K562 (cell line): ENCODE results near the gene ATP6V0E1. TPM values are rescaled to one million over a fixed set of nuclear protein-coding genes. Genes with fewer than 3 reads are reported as not detected.
A peak's percentile ranks its signal among the peaks of the same experiment; 100 is the strongest.

Experiments used
- ATAC-seq: fragments of 200-7000 bp; cut with Tn5 transposase; 3 replicates; pipeline ENCODE4 v1.9.1; 2020; ENCODE audit warnings: moderate library complexity
- BruUV-seq: library from RNA; stranded (reverse); fragments of 400-500 nt; replicated peaks from 2 replicates; lab custom pipeline; 2021; lab: Mats Ljungman, UMichigan
- CTCF ChIA-PET: fragments of 300-600 bp; formaldehyde crosslinking; extraction: SDS; loops from one replicate; lab custom pipeline; 2021; ENCODE audit warnings: low intra/inter-chr PET ratio; lab: Yijun Ruan, JAX
- POLR2A ChIA-PET: fragments of 300-600, 350-650 bp; sonication (Branson Sonifier 250); formaldehyde crosslinking; extraction: SDS; loops from one replicate; lab custom pipeline; 2021; ENCODE audit warnings: antibody characterized with exemption, inconsistent platforms; lab: Yijun Ruan, JAX
- DNase-seq, 4 experiments: peaks; one replicate each; pipeline versions ENCODE4 v3.0.0 to v3.0.0-alpha.2; 2011 to 2018; ENCODE audit warnings: low spot score in 3 of 4, mixed read lengths in 3 of 4; ENCODE audit errors: extremely low read depth in 1 of 4
- FAIRE-seq: peaks from 2 replicates; lab custom pipeline; 2011; peaks lifted over from hg19 to GRCh38; lab: Jason Lieb, UNC
- H2AFZ ChIP-seq: 2 replicates; pipeline ENCODE4 v1.6.0; 2011; ENCODE audit warnings: low read depth, low read length, control low read depth, inconsistent platforms
- H3K27ac ChIP-seq: fragments of 200-600 bp; 3 replicates; pipeline ENCODE4 v1.8.0; 2011; ENCODE audit warnings: low read depth, mild to moderate bottlenecking, control low read depth, inconsistent platforms, low read length, moderate library complexity, mixed read lengths; ENCODE audit errors: extremely low read depth
- H3K27me3 ChIP-seq, 2 experiments: fragments of 300-600 bp in 1 of 2; 2 replicates in 1 of 2; 3 replicates in 1 of 2; pipeline versions ENCODE4 v1.6.0 to v1.8.0; 2011; ENCODE audit warnings: inconsistent platforms in 2 of 2, low read length in 2 of 2, mild to moderate bottlenecking in 1 of 2, mixed read lengths in 1 of 2, moderate library complexity in 1 of 2; ENCODE audit not compliant: control insufficient read depth in 2 of 2, insufficient read depth in 2 of 2
- H3K36me3 ChIP-seq: fragments of 300-600 bp; 3 replicates; pipeline ENCODE4 v1.8.0; 2011; ENCODE audit warnings: mild to moderate bottlenecking, low read length, inconsistent platforms; ENCODE audit not compliant: control insufficient read depth, insufficient read depth
- H3K4me1 ChIP-seq, 2 experiments: fragments of 200-600 bp in 1 of 2; replicated peaks in 1 of 2; 2 replicates in 1 of 2; 3 replicates in 1 of 2; pipeline versions ENCODE4 v1.5.1 to v1.8.0; 2011; ENCODE audit warnings: inconsistent platforms in 2 of 2, low read length in 2 of 2, mild to moderate bottlenecking in 1 of 2, mixed read lengths in 1 of 2, moderate library complexity in 1 of 2; ENCODE audit not compliant: control insufficient read depth in 2 of 2, insufficient read depth in 2 of 2
- H3K4me2 ChIP-seq: 2 replicates; pipeline ENCODE4 v1.6.1; 2011; ENCODE audit warnings: low read length, control low read depth, inconsistent platforms, mixed read lengths; ENCODE audit not compliant: insufficient read depth
- H3K4me3 ChIP-seq: fragments of 200-600 bp; sonication (generic), shearing (Covaris generic); 2 replicates; pipeline ENCODE4 v1.5.1; 2016; ENCODE audit warnings: control low read depth, inconsistent platforms
- H3K79me2 ChIP-seq: fragments of 200-600 bp; 3 replicates; pipeline ENCODE4 v1.8.0; 2011; ENCODE audit warnings: low read length, inconsistent platforms; ENCODE audit not compliant: control insufficient read depth, insufficient read depth
- H3K9ac ChIP-seq, 2 experiments: 2 replicates each; pipeline versions ENCODE4 v1.6.0 to v1.6.1; 2011; ENCODE audit warnings: low read depth in 2 of 2, low read length in 2 of 2, control low read depth in 1 of 2, inconsistent platforms in 1 of 2, mild to moderate bottlenecking in 1 of 2, mixed read lengths in 1 of 2; ENCODE audit not compliant: insufficient read depth in 1 of 2
- H3K9me1 ChIP-seq: one replicate; pipeline ENCODE4 v1.6.0; 2011; ENCODE audit warnings: inconsistent platforms, mild to moderate bottlenecking, low read length, moderate library complexity; ENCODE audit not compliant: control insufficient read depth, insufficient read depth
- H3K9me3 ChIP-seq: replicated peaks from 2 replicates; pipeline ENCODE4 v1.5.1; 2011; ENCODE audit warnings: low read depth, low read length, inconsistent platforms; ENCODE audit not compliant: control insufficient read depth, insufficient read depth
- H4K20me1 ChIP-seq: replicated peaks from 2 replicates; pipeline ENCODE4 v1.6.1; 2011; ENCODE audit warnings: low read length, inconsistent platforms, mixed read lengths; ENCODE audit not compliant: control insufficient read depth, insufficient read depth
- CBFA2T3 ChIP-seq: fragments of 450-650 bp; IDR thresholded peaks from 2 replicates; pipeline ENCODE4 v1.6.1; 2017
- ETV5 ChIP-seq: sonication (generic); formaldehyde crosslinking; IDR thresholded peaks from 2 replicates; pipeline ENCODE4 v1.4.0; 2020; ENCODE audit warnings: low read depth, mild to moderate bottlenecking, missing genetic modification reagents
- GATA2 ChIP-seq: sonication (generic); formaldehyde crosslinking; IDR thresholded peaks from 2 replicates; pipeline ENCODE4 v1.4.0; 2020; ENCODE audit warnings: mild to moderate bottlenecking, missing genetic modification reagents
- HOMEZ ChIP-seq: fragments of 250-450 bp; sonication (Bioruptor Pico); IDR thresholded peaks from 2 replicates; pipeline ENCODE4 v1.4.0; 2020; ENCODE audit warnings: mild to moderate bottlenecking, moderate library complexity
- MEF2A ChIP-seq: IDR thresholded peaks from 2 replicates; pipeline ENCODE4 v1.6.1; 2011; ENCODE audit warnings: low read depth, mild to moderate bottlenecking, low read length, moderate library complexity; ENCODE audit not compliant: control insufficient read depth
- MTA1 ChIP-seq: fragments of 450-650 bp; IDR thresholded peaks from 2 replicates; pipeline ENCODE4 v1.6.1; 2017; ENCODE audit warnings: borderline replicate concordance
- NKRF ChIP-seq: fragments of 450-650 bp; IDR thresholded peaks from 2 replicates; pipeline ENCODE4 v1.6.1; 2016; ENCODE audit warnings: borderline replicate concordance
- PCBP1 ChIP-seq: fragments of 200-400 bp; formaldehyde crosslinking; IDR thresholded peaks from 2 replicates; pipeline ENCODE4 v1.6.1; 2018; ENCODE audit warnings: mild to moderate bottlenecking, low read depth, low read length; ENCODE audit not compliant: poor library complexity, severe bottlenecking
- RB1 ChIP-seq: fragments of 450-650 bp; IDR thresholded peaks from 2 replicates; pipeline ENCODE4 v1.6.1; 2017; ENCODE audit warnings: low read depth, mild to moderate bottlenecking
- ZNF134 ChIP-seq: fragments of 250-450 bp; sonication (Bioruptor Pico); conservative IDR thresholded peaks from 2 replicates; pipeline ENCODE4 v1.4.0; 2020
- ZNF184 ChIP-seq: sonication (generic); formaldehyde crosslinking; IDR thresholded peaks from 2 replicates; pipeline ENCODE4 v1.5.0; 2020; ENCODE audit warnings: missing genetic modification reagents
- ZNF354B ChIP-seq: fragments of 250-450 bp; sonication (Bioruptor Pico); IDR thresholded peaks from 2 replicates; pipeline ENCODE4 v1.4.0; 2020
- ZNF75A ChIP-seq: fragments of 450-650 bp; formaldehyde crosslinking; IDR thresholded peaks from 2 replicates; pipeline ENCODE4 v1.4.0; 2020; ENCODE audit warnings: mild to moderate bottlenecking
- ZNF766 ChIP-seq: fragments of 200-800 bp; sonication (Bioruptor generic); conservative IDR thresholded peaks from 2 replicates; pipeline ENCODE4 v1.6.1; 2016; ENCODE audit warnings: missing genetic modification characterization, missing compliant biosample characterization
- ZZZ3 ChIP-seq: fragments of 450-650 bp; IDR thresholded peaks from 2 replicates; pipeline ENCODE4 v1.6.1; 2016; ENCODE audit warnings: antibody characterized with exemption, mild to moderate bottlenecking, moderate library complexity
- WGBS: fragments of 100-300 bp; shearing (Covaris generic); methylation state at CpG from one replicate; pipeline ENCODE4 v1.1.6; 2016; ENCODE audit warnings: low coverage, mixed read lengths; ENCODE audit not compliant: insufficient coverage; ENCODE audit errors: missing lambda C conversion rate; 5-methylcytosine and 5-hydroxymethylcytosine counted together
- in situ Hi-C: fragments of 300-500 bp; cut with MboI; formaldehyde crosslinking; loops from 4 replicates; pipeline ENCODE4 v1.15.0; 2018; ENCODE audit warnings: inconsistent platforms, mixed read lengths
- intact Hi-C: fragments of 100-400 bp; cut with micrococcal nuclease; formaldehyde crosslinking; loops from 2 replicates; pipeline ENCODE4 v1.14.2; 2022
- polyA plus RNA-seq, 8 experiments: library from polyadenylated mRNA; depleted of rRNA in 4 of 8; stranded (reverse) in 5 of 8; unstranded in 3 of 8; fragments of >200 nt; fragmentation: Nextera tagmentation in 2 of 8; fragmentation: Illumina TruSeq in 1 of 8; extraction: Ambion mirVana in 2 of 8; extraction: Trizol in 1 of 8; gene quantifications; 2 replicates each; pipeline versions ENCODE4 v1.2.1 to v1.2.3, GENCODE V29; 2011 to 2014; ENCODE audit warnings: inconsistent platforms in 1 of 8, missing spikeins in 1 of 8
- total RNA-seq, 7 experiments: library from RNA; depleted of rRNA in 6 of 7; stranded (reverse); fragments of >200 nt in 6 of 7; fragmentation: Illumina TruSeq in 2 of 7; extraction: Trizol in 2 of 7; gene quantifications; 2 replicates each; pipeline versions ENCODE4 v1.2.1 to v1.2.3, GENCODE V29; 2011 to 2021; ENCODE audit warnings: low replicate concordance in 1 of 7
- TF ChIP-seq, protein P1 (sequence below): IDR thresholded peaks from 3 replicates; pipeline ENCODE4 v1.6.1; 2011; ENCODE audit warnings: borderline replicate concordance, mild to moderate bottlenecking; ENCODE audit not compliant: insufficient read length, insufficient read depth
- TF ChIP-seq, protein P2 (sequence below): fragments of 250-450 bp; sonication (Bioruptor Pico); IDR thresholded peaks from 2 replicates; pipeline ENCODE4 v1.5.0; 2022; ENCODE audit warnings: mild to moderate bottlenecking

The ATP6V0E1 gene
- total and polyA plus RNA-seq, 9 of the 15 experiments (the other 6 are each of a cell fraction or from before 2014, with no cell fraction given): 63.8 to 395 (median 112) TPM

- no peaks in the 10 kb centered on the region for H3K79me2 ChIP-seq
- peaks cover 18% of the 10 kb centered on the region; the same call in 1 of the 3 replicates for H3K36me3 ChIP-seq
- ChIA-PET CTCF (no interaction called here), POLR2A (interaction anchor here (0.6 to 3.2 kb wide), 3 partner anchors 11 to 345 kb away, joined by 3 to 36 read pairs (median 7); partner anchors contain the start of genes ATP6V0E1 and RPL26L1)
- 4% methylated on average over 3 of the region's 3 CpGs for WGBS
- no peak overlapping the region for H3K4me3 ChIP-seq
- H3K9me3 ChIP-seq: no peaks in the 10 kb centered on the region
- no peaks in the 10 kb centered on the region for H3K9me1 ChIP-seq
- H3K4me1 ChIP-seq: peaks cover 3 to 13% of the 10 kb centered on the region in 2 experiments; a peak in 3 of 5 replicates
- DNase-seq (peak in 2 of 4 experiments; percentile 44 to 66), ATAC-seq (peak; percentile 84), FAIRE-seq (peak; percentile 78)
- 0 out of 5 replicates have a peak, but pooled peaks cover 0 to 2% of the 10 kb centered on the region in 2 experiments for H3K27me3 ChIP-seq
- BruUV-seq: no TSS peak
- H3K9ac ChIP-seq: no peak overlapping the region
- intact Hi-C loops: no loop called here
- H3K4me2 ChIP-seq: no peak overlapping the region; the same call in 1 of the 2 replicates
- in situ Hi-C loops: no loop called here
- H3K27ac ChIP-seq: no peak overlapping the region
- peaks cover 6% of the 10 kb centered on the region; the same call in 1 of the 2 replicates for H4K20me1 ChIP-seq
- H2AFZ ChIP-seq: no peak overlapping the region
- TF ChIP-seq NKRF (no peak), PCBP1 (no peak), MTA1 (peak; percentile 50; the same call in 1 of the 2 replicates), HOMEZ (CRISPR knock-in tag) (no peak), MEF2A (no peak), ZNF134 (CRISPR knock-in tag) (no peak), ETV5 (CRISPR knock-in tag) (no peak), ZNF354B (CRISPR knock-in tag) (no peak), ZNF766 (CRISPR knock-in tag) (0 out of 2 replicates have a peak, but pooled peaks have one; percentile 24), CBFA2T3 (peak; percentile 93), ZNF75A (no peak), GATA2 (CRISPR knock-in tag) (peak; percentile 63), ZZZ3 (no peak), RB1 (no peak), ZNF184 (CRISPR knock-in tag) (no peak)
- TF ChIP-seq, protein P1, sequence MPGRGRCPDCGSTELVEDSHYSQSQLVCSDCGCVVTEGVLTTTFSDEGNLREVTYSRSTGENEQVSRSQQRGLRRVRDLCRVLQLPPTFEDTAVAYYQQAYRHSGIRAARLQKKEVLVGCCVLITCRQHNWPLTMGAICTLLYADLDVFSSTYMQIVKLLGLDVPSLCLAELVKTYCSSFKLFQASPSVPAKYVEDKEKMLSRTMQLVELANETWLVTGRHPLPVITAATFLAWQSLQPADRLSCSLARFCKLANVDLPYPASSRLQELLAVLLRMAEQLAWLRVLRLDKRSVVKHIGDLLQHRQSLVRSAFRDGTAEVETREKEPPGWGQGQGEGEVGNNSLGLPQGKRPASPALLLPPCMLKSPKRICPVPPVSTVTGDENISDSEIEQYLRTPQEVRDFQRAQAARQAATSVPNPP: no peak
- TF ChIP-seq, protein P2, sequence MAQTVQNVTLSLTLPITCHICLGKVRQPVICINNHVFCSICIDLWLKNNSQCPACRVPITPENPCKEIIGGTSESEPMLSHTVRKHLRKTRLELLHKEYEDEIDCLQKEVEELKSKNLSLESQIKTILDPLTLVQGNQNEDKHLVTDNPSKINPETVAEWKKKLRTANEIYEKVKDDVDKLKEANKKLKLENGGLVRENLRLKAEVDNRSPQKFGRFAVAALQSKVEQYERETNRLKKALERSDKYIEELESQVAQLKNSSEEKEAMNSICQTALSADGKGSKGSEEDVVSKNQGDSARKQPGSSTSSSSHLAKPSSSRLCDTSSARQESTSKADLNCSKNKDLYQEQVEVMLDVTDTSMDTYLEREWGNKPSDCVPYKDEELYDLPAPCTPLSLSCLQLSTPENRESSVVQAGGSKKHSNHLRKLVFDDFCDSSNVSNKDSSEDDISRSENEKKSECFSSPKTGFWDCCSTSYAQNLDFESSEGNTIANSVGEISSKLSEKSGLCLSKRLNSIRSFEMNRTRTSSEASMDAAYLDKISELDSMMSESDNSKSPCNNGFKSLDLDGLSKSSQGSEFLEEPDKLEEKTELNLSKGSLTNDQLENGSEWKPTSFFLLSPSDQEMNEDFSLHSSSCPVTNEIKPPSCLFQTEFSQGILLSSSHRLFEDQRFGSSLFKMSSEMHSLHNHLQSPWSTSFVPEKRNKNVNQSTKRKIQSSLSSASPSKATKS (CRISPR knock-in tag): no peak
These were observed 12.1 kb upstream of the ATP6V0E1 start for GRCh38 chr5:172971482-172971881.
